ENCODE results near the gene PPP2R2D. TPM values are rescaled to one million over a fixed set of nuclear protein-coding genes. Genes with fewer than 3 reads are reported as not detected.
A peak's percentile ranks its signal among the peaks of the same experiment; 100 is the strongest.

PPP2R2D gene
- total RNA-seq, 4 donors from 2014 or later: 27.2 to 57.0 (median 44.1) TPM

- peak overlapping the region in 3 of 4 donors; percentile 62 to 81 (median 75) for H3K27ac ChIP-seq
Measured at GRCh38 chr10:131996466-131997365, 95.9 kb downstream of the PPP2R2D start.

DNA sequence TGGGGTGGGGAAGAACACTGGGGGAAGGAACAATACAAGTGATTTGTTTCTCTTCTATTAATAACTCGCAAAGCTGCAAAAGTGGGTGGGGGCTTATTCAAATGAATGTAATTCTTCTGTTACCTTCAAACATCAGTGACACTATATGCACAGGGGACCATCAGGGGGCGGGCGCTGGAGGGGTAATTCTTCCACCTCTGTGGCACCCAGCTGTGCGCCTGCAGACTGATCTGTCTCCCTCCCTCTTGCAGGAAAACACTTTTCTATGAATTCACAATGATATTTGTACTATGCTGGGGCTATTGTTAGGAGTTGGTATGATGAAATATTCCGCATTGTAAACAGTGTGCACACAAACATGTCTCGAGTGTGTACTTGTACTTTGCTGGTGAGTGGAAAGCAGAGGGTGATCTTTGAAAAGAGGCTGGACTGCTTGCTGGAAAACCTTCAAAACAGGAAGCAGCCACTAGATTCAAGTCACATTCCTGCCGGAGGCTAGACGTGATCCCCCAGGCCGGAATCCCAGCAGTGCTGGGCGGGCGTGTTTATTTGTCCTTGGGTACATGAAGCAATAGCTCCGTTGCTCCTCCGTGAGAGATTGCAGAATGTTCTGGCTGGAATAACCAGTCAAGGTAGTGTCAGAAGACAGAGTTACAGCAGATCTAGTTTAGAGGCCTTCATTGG lies 96.7 kb downstream of the PPP2R2D start:
- Histone ChIP-seq H3K4me1 (peaks cover 0 to 24% (median 14%) of the 10 kb centered on the region in 3 donors), H3K9me3 (no peaks in the 10 kb centered on the region), H3K4me3 (no peak overlapping the region), H3K27me3 (no peaks in the 10 kb centered on the region), H3K27ac (peak overlapping the region; percentile 17 to 81 (median 68)), H3K36me3 (no peaks in the 10 kb centered on the region)
- ATAC-seq: peak; percentile 96
- 40 to 45% methylated on average over 5 to 13 of the region's 13 CpGs for WGBS, 2 donors (ENCODE audit: low coverage in 1 of 2)
- peak; percentile 84 for TF ChIP-seq POLR2AphosphoS5 (IDR thresholded peaks at IDR 0.05)
- no peak for TF ChIP-seq EP300 (IDR thresholded peaks at IDR 0.05)

More at GRCh38 chr10:131996466-131997365, 95.9 kb downstream of the PPP2R2D start:
- Histone ChIP-seq H3K4me3 (no peak overlapping the region), H3K4me1 (peaks cover 0 to 24% (median 14%) of the 10 kb centered on the region in 3 donors), H3K36me3 (no peaks in the 10 kb centered on the region), H3K9me3 (no peaks in the 10 kb centered on the region), H3K27me3 (no peaks in the 10 kb centered on the region)
- TF ChIP-seq, protein P1, sequence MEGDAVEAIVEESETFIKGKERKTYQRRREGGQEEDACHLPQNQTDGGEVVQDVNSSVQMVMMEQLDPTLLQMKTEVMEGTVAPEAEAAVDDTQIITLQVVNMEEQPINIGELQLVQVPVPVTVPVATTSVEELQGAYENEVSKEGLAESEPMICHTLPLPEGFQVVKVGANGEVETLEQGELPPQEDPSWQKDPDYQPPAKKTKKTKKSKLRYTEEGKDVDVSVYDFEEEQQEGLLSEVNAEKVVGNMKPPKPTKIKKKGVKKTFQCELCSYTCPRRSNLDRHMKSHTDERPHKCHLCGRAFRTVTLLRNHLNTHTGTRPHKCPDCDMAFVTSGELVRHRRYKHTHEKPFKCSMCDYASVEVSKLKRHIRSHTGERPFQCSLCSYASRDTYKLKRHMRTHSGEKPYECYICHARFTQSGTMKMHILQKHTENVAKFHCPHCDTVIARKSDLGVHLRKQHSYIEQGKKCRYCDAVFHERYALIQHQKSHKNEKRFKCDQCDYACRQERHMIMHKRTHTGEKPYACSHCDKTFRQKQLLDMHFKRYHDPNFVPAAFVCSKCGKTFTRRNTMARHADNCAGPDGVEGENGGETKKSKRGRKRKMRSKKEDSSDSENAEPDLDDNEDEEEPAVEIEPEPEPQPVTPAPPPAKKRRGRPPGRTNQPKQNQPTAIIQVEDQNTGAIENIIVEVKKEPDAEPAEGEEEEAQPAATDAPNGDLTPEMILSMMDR (IDR thresholded peaks at IDR 0.05): no peak
- TF ChIP-seq POLR2AphosphoS5 (IDR thresholded peaks at IDR 0.05) (no peak), POLR2A (IDR thresholded peaks at IDR 0.05) (no peak)
- ATAC-seq: no peak
- 40 to 68% methylated on average over 3 to 6 of the region's 16 CpGs for WGBS, 2 donors (ENCODE audit: low coverage in 1 of 2)

- H3K4me1 ChIP-seq: peaks cover 0 to 24% (median 14%) of the 10 kb centered on the region in 3 donors
- no peaks in the 10 kb centered on the region for H3K36me3 ChIP-seq
- peaks cover 3% of the 10 kb centered on the region for H3K27me3 ChIP-seq
- no peak overlapping the region for H3K4me3 ChIP-seq
- peak overlapping the region; percentile 17 to 81 (median 68) for H3K27ac ChIP-seq
- peak; percentile 1 for ATAC-seq
- no peaks in the 10 kb centered on the region for H3K9me3 ChIP-seq
- 63 to 66% methylated on average over 9 to 10 of the region's 15 CpGs for WGBS, 2 donors (ENCODE audit: low coverage in 1 of 2)
- TF ChIP-seq, protein P1 (IDR thresholded peaks at IDR 0.05): no peak
- TF ChIP-seq POLR2A (IDR thresholded peaks at IDR 0.05): no peak
- no peak for TF ChIP-seq POLR2AphosphoS5 (IDR thresholded peaks at IDR 0.05)
Measured at GRCh38 chr10:131998050-131998844, 97.4 kb downstream of the PPP2R2D start.

- Histone ChIP-seq H3K4me1 (peaks cover 0 to 24% (median 14%) of the 10 kb centered on the region in 3 donors), H3K9me3 (no peaks in the 10 kb centered on the region), H3K27ac (peak overlapping the region in 3 of 4 donors; percentile 62 to 81 (median 75)), H3K4me3 (no peak overlapping the region), H3K27me3 (peaks cover 11% of the 10 kb centered on the region), H3K36me3 (no peaks in the 10 kb centered on the region)
- no peak for TF ChIP-seq EP300 (IDR thresholded peaks at IDR 0.05)
- TF ChIP-seq POLR2A (IDR thresholded peaks at IDR 0.05): no peak
- TF ChIP-seq, protein P1 (IDR thresholded peaks at IDR 0.05): no peak
- no peak for TF ChIP-seq POLR2AphosphoS5 (IDR thresholded peaks at IDR 0.05)
- no peak for ATAC-seq
- WGBS, 2 donors (ENCODE audit: low coverage in 1 of 2): no CpG with 5 or more reads among the region's 18 CpGs
Measured at GRCh38 chr10:131998845-131999681, 98.3 kb downstream of the PPP2R2D start.
